COR-L47 (cell line): ENCODE data around the gene R3HDM2.

Source experiments
- DNase-seq: peaks from one replicate; lab custom pipeline; 2025; lab: John Stamatoyannopoulos, UW

R3HDM2 gene

GRCh38 chr12:57467212-57467874 lies 36.5 kb upstream of the R3HDM2 start:
- no peak for DNase-seq

DNA sequence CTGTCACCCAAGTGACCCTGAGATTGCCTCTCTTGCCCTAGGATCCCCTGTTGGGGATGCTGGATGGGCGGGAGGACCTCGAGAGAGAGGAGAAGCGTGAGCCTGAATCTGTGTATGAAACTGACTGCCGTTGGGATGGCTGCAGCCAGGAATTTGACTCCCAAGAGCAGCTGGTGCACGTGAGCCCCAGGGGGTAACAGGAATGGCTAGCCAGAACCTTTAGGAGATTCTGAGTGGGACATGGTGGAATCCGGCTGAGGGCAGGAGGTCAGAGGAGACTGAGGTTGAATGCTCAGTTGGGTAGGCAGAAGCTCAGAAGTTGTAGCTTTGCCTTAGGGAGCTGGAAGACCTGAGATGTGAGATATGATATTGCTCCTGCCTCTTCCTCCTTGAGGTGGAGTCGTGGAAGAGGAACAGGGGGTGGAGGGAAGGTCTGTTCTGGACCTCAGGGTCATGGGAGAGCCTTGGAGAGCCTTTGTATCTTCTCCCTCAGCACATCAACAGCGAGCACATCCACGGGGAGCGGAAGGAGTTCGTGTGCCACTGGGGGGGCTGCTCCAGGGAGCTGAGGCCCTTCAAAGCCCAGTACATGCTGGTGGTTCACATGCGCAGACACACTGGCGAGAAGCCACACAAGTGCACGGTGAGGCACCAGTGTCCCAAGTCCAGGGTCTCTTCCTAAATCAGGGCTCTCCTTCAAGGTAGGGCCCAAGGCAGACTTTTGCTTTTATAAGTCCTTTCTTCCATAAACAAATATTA lies 35.1 kb upstream of the R3HDM2 start:
- no peak for DNase-seq

GRCh38 chr12:57465030-57465746 lies 34.3 kb upstream of the R3HDM2 start:
- no peak for DNase-seq

DNA sequence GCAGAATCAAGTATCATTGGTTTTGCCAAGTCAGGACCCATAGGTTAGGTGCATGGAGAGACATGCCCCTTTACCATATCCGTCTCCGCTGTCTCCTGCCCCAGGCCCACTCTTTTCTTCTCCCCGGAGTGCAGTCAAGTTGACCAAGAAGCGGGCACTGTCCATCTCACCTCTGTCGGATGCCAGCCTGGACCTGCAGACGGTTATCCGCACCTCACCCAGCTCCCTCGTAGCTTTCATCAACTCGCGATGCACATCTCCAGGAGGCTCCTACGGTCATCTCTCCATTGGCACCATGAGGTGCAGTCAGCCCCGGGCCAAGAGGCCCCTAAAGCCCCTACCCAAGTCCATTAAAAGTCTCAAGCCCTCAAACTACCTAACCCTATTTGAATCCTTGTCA lies 33.7 kb upstream of the R3HDM2 start:
- no peak for DNase-seq

- DNase-seq: no peak
Measured at GRCh38 chr12:57462912-57463253, 32.0 kb upstream of the R3HDM2 start.

DNA sequence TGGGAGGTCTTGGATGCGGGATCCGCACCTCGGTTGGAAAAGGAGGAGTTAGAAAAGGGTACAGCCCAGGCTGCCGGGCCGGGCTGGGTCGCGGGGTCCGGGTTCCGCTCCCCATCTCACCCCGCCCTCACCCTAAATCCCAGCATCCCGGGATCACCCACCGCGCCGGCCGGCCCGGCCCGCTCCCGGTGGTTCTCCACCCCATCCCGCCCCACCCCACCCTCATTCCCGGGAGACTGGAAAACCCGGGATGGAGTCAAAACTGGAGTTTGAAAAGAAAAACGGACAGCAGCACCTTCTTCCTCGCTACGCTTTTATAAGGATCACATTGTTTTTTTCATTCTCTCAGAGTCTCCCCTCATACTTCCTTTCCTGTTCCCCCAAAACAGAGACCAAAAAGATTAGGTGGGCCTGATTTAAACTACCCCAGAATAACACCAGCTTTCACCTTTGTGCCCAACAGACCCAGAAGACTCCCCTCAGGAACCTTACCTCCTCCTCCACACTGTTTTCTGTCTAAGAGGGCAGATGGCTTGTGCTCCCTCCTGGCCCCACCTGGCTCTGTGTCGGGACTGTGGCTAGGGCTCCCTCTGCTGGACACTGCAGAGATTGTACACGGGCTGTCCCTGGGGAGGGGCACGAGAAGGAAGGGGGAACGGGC lies 31.5 kb upstream of the R3HDM2 start:
- peak; percentile 69 for DNase-seq

- DNase-seq: no peak
Measured at GRCh38 chr12:57461917-57462250, 31.0 kb upstream of the R3HDM2 start.

GRCh38 chr12:57461276-57461916 lies 30.6 kb upstream of the R3HDM2 start:
- DNase-seq: peak; percentile 7

DNA sequence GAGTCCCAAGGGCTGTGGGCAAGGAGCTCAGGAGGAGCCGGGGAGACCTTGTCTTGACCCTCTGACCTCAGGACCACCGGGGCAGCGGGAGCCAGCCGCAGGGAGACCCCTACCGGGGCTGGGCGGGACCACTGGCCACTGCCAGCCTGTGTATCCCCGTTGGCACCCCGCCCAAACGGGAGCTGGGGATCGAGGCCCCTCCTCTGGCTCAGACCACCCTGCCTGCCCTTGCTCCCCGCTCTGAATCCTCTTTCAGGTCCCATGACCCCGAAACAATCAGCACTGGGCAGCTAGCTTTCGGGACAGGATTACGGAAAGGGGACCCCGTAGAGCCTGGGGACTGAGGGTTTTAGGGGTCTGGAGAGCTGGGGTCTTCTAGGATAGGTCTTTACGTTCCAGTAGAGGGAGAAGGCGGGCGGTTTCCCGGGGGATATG lies 30.0 kb upstream of the R3HDM2 start:
- no peak for DNase-seq

- DNase-seq: no peak
Measured at GRCh38 chr12:57460468-57460784, 29.6 kb upstream of the R3HDM2 start.

- DNase-seq: no peak
Measured at GRCh38 chr12:57459750-57460467, 29.1 kb upstream of the R3HDM2 start, which contains the start of gene GLI1. GLI1 (plus strand) TSS chr12:57459785; CDS start chr12:57463692, 3,907 bp downstream.

DNA sequence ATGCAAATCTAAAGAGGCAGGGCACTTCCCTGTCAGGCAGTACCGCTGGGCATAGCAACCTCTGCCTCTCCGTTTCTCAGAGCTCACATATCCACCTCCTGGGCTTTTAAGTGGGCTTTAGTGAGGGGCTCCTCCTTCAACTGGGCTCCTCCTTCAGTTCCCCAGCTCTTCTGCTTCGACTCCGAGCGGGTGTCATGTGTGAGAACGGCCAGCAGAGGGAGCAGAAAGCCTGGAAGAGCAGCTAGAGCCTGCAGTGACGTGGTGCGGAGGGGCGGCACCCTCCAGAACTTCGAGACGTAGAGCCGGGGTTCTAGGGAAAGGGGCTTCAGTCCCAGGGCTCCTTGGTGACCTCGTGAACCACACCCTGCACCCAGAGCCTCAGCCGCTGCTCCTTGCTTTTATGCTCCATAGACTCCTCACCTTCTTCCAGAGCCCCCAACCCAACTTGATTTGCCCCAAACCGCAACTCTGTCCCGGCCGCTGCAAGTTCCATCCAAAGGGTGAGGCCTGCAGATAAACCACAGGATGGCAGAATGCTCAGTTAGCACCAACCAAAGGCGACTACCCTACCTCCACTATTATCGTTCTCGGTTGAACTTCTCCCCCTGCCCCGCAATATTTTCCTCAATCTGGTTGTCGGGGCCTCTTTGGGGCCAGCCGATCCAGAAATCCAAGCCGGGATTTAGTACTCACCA lies 28.4 kb upstream of the R3HDM2 start:
- DNase-seq: peak; percentile 87

DNA sequence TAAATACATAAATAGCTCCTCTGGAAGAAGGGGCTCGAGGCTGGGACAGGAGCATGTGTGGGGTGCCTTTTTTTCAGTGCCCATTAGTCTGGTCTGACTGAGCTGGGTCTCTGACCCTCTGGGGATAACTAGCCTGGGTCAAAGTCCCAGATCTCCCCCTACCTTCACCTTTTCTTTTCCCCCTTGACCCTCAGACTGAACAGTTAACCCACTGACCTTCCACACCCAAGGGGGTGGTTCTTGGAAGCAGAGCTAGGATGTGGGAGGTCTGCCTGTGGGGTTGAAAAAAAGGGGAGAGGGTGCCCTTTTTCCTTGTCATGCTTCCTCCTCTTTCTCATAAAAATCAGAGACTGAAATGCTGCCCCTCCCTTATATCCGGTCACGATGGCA lies 27.8 kb upstream of the R3HDM2 start:
- no peak for DNase-seq

DNA sequence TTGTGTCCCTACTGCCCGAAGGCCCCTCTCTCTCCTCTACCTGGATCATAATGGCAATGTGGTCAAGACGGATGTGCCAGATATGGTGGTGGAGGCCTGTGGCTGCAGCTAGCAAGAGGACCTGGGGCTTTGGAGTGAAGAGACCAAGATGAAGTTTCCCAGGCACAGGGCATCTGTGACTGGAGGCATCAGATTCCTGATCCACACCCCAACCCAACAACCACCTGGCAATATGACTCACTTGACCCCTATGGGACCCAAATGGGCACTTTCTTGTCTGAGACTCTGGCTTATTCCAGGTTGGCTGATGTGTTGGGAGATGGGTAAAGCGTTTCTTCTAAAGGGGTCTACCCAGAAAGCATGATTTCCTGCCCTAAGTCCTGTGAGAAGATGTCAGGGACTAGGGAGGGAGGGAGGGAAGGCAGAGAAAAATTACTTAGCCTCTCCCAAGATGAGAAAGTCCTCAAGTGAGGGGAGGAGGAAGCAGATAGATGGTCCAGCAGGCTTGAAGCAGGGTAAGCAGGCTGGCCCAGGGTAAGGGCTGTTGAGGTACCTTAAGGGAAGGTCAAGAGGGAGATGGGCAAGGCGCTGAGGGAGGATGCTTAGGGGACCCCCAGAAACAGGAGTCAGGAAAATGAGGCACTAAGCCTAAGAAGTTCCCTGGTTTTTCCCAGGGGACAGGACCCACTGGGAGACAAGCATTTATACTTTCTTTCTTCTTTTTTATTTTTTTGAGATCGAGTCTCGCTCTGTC lies 26.1 kb upstream of the R3HDM2 start:
- DNase-seq: no peak

DNA sequence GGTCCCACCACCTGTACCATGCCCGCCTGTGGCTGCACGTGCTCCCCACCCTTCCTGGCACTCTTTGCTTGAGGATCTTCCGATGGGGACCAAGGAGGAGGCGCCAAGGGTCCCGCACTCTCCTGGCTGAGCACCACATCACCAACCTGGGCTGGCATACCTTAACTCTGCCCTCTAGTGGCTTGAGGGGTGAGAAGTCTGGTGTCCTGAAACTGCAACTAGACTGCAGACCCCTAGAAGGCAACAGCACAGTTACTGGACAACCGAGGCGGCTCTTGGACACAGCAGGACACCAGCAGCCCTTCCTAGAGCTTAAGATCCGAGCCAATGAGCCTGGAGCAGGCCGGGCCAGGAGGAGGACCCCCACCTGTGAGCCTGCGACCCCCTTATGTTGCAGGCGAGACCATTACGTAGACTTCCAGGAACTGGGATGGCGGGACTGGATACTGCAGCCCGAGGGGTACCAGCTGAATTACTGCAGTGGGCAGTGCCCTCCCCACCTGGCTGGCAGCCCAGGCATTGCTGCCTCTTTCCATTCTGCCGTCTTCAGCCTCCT lies 25.4 kb upstream of the R3HDM2 start:
- peak; percentile 3 for DNase-seq

DNA sequence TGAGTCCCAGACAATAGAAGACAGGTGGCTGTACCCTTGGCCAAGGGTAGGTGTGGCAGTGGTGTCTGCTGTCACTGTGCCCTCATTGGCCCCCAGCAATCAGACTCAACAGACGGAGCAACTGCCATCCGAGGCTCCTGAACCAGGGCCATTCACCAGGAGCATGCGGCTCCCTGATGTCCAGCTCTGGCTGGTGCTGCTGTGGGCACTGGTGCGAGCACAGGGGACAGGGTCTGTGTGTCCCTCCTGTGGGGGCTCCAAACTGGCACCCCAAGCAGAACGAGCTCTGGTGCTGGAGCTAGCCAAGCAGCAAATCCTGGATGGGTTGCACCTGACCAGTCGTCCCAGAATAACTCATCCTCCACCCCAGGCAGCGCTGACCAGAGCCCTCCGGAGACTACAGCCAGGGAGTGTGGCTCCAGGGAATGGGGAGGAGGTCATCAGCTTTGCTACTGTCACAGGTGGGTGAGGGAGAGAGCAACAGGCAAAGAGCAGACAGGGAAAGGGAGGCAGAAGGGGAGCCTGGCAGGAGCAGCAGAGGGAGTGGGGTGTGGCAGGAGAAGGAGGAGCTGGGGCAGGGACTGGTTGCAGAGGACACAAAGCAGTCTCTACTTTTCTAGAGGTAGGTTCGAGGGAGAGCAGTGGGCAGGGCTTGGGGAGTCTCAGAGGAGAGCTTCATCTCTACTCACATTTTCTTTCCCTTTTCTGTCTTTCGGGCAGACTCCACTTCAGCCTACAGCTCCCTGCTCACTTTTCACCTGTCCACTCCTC lies 24.7 kb upstream of the R3HDM2 start:
- DNase-seq: no peak

- DNase-seq: peak; percentile 28
Measured at GRCh38 chr12:57454566-57455373, 23.9 kb upstream of the R3HDM2 start, which contains the start of gene INHBE. INHBE (plus strand) TSS chr12:57455307; CDS start chr12:57455537, 230 bp downstream.

DNA sequence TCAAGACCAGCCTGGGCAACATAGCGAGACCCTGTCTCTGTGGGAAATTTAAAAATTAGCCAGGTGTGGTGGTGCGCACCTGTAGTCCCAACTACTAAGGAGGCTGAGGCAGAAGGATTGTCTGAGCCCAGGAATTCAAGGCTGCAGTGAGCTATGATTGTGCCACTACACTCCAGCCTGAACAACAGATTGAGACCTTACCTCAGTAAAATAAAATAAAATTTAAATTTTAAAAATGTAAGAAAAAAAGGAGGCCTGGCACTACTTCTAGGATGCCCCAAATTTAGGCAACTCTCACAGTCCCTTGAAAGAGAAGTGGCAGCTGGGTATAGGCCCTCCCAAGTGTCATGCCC lies 23.3 kb upstream of the R3HDM2 start:
- no peak for DNase-seq
